SU-DHL-6 (cell line): ENCODE results near the gene LTBP1.

Experiments used
- EZH2phosphoT487 ChIP-seq: fragments of 200-600 bp; sonication (generic), shearing (Covaris generic); conservative IDR thresholded peaks from 2 replicates; pipeline ENCODE4 v1.6.1; 2018; ENCODE audit warnings: mild to moderate bottlenecking, antibody characterized with exemption, low read length, moderate library complexity, mixed read lengths
- TF ChIP-seq, protein P1 (sequence below): fragments of 200-600 bp; sonication (generic); IDR thresholded peaks from one replicate; pipeline ENCODE4 v1.5.1; 2017; ENCODE audit warnings: antibody characterized with exemption, mild to moderate bottlenecking, low read length, moderate library complexity; ENCODE audit not compliant: insufficient read depth, poor library complexity, severe bottlenecking

DNA sequence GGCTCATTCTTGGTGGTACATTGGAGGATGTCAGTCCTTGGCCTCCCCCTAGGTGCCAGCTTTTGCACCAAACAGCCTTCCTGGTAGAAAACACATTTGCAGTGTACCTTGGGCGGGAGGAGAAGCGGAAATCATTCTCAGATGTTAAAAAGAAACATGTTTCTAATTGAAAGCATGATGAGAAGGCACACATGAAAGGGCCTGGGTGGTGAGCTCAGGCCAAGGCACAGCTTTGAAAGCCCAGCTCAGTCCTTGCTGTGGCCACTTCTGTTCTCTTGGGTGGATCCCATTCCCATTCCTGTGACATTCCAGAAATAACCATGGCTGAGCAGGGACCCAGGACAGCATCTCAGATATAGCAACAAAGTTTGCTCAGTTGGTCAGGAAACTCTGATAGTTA lies 71.5 kb downstream of the LTBP1 start:
- TF ChIP-seq, protein P1, sequence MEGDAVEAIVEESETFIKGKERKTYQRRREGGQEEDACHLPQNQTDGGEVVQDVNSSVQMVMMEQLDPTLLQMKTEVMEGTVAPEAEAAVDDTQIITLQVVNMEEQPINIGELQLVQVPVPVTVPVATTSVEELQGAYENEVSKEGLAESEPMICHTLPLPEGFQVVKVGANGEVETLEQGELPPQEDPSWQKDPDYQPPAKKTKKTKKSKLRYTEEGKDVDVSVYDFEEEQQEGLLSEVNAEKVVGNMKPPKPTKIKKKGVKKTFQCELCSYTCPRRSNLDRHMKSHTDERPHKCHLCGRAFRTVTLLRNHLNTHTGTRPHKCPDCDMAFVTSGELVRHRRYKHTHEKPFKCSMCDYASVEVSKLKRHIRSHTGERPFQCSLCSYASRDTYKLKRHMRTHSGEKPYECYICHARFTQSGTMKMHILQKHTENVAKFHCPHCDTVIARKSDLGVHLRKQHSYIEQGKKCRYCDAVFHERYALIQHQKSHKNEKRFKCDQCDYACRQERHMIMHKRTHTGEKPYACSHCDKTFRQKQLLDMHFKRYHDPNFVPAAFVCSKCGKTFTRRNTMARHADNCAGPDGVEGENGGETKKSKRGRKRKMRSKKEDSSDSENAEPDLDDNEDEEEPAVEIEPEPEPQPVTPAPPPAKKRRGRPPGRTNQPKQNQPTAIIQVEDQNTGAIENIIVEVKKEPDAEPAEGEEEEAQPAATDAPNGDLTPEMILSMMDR, result no peak
- TF ChIP-seq EZH2phosphoT487, result no peak
